Left colon (tissue), 2 donors: Measurements from ENCODE around the gene ZNRF4. TPM values are rescaled to one million over a fixed set of nuclear protein-coding genes. Genes with fewer than 3 reads are reported as not detected.
"Not testable (repeated sequence)": the region's sequence is repeated elsewhere in the genome, so short reads cannot be mapped to it uniquely, and the experiment has no call there.

ENCODE experiments used
- ATAC-seq: fragments of 200-7000 bp; cut with Tn5 transposase; one replicate; pipeline ENCODE4 v1.9.1; 2020; ENCODE audit warnings: mild to moderate bottlenecking, moderate library complexity
- DNase-seq, 2 donors: peaks; one replicate each; pipeline ENCODE4 v3.0.0-alpha.2; 2020
- intact Hi-C, 2 donors: fragments of 100-400 bp; cut with DNase I in 1 of 2; cut with micrococcal nuclease in 1 of 2; formaldehyde crosslinking; loops; one replicate each; pipeline versions ENCODE4 v1.11.2 to v1.14.0; 2022; cut with DNase I, micrococcal nuclease
- total RNA-seq, 2 donors: library from RNA; stranded (reverse); fragmentation: NEBNext Ultra II Directional; extraction: Animal tissue kit (Norgen Biotek cat#: 25700); gene quantifications; one replicate each; pipeline ENCODE4 v1.2.1, GENCODE V29; 2021
- donor health status: DM: no; HTN: no; CAD: no.
- donor health status: DM: yes; HTN: yes; CAD: no.

Gene ZNRF4
- total RNA-seq, 2 donors from 2014 or later: not detected

DNA sequence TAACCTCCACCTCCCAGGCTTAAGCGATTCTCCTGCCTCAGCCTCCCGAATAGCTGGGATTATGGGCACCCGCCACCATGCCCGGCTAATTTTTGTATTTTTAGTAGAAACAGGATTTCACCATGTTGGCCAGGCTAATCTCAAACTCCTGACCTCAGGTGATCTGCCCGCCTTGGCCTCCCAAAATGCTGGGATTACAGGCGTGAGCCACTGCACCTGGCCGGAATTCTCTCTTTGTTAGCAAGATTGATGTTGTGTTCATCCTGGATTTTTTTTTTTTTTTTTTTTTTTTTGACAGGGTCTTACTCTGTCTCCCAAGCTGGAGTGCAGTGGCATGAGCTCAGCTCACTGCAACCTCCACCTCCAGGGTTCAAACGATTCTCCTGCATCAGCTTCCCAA is 16.5 kb upstream of the ZNRF4 start:
- intact Hi-C loops, DNase-seq, ATAC-seq: not testable (repeated sequence)

DNA sequence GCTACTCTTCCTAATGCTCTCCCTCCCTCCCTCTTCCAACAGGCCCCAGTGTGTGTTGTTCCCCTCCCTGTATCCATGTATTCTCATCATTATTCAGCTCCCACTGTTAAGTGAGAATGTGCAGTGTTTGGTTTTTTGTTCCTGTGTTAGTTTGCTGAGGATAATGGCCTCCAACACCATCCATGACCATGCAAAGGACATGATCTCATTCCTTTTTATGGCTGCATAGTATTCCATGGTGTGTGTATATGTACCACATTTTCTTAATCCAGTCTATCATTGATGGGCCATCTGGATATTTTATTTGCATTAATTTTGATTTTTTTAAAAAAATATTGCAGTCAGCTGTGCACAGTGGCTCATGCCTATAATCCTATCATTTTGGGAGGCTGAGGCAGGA is 15.8 kb upstream of the ZNRF4 start:
- ATAC-seq (no peak), DNase-seq (no peak)
- intact Hi-C loops: no loop called here

DNA sequence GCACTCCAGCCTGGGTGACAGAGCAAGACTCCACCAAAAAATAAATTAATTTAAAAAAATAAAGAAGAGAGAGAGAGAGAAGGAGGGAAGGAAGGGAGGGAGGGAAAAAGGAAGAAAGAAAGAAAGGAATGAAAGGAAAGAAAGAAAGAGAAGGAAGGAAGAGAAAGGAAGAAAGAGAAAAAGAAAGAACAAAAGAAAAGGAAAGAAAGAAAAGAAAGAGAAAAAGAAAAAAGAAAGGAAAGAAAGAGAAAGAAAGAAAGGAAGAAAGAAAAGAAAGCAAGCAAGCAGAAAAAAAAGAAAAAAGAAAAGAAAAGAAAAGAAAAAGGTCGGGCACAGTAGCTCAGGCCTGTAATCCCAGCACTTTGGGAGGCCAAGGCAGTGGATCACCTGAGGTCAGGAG is 14.9 kb upstream of the ZNRF4 start:
- no peak for ATAC-seq
- no peak for DNase-seq
- intact Hi-C loops: no loop called here

DNA sequence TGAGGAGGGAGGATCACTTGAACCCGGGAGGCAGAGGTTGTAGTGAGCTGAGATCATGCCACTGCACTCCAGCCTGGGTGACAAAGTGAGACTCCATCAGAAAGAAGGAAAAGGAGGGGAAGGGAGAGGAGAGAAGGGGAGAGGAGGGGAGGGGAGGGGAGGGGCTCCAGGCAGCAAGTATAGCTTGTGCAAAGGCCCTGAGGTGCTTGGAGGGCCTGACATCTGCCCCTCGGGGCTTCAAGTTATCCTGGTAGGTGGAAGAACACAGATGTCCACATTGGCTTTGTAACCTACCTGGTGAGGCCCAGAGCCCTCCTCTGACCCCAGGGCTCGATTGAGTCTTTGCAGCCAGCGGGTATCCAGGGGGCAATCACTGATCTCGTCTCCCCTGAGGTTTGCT is 11.5 kb upstream of the ZNRF4 start:
- no peak for DNase-seq
- intact Hi-C loops: no loop called here
- ATAC-seq: no peak

DNA sequence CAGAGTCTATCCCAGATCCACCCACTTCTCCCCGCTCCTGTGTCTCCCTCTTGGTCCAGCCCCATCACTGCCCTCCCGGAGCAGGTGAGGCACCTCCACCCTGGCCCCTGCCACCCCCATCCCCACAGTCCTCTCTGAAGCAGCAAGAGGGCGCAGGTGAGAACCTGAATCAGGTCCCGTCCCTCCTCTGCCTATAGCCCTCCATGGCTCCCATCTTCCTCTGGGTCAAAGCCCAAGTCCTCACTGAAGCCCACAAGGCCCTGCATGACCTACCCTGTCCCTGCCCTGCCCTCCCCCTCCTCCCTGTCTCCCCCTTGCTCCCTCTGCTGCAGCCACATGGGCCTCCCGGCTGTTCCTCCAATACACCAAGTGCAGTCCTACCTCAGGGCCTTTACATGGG is 10.8 kb upstream of the ZNRF4 start:
- DNase-seq: no peak
- intact Hi-C loops: no loop called here
- no peak for ATAC-seq

DNA sequence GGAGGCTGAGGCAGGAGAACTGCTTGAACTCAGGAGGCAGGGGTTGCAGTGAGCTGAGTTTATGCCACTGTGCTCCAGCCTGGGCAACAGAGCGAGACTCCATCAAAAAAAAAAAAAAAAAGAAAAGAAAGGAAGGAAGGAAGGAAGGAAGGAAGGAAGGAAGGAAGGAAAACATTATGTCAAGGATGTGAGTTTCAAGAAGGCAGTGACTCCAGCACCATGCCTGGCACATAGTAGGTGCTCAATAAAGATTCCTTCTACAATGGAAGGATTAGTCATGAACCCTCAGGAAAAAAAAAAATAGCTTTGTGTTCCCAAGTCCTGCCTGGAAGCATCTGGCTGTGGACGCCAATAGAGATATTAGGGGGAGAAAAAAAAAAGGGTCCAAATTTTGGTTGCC is 10.1 kb upstream of the ZNRF4 start:
- intact Hi-C loops: no loop called here
- ATAC-seq: no peak

DNA sequence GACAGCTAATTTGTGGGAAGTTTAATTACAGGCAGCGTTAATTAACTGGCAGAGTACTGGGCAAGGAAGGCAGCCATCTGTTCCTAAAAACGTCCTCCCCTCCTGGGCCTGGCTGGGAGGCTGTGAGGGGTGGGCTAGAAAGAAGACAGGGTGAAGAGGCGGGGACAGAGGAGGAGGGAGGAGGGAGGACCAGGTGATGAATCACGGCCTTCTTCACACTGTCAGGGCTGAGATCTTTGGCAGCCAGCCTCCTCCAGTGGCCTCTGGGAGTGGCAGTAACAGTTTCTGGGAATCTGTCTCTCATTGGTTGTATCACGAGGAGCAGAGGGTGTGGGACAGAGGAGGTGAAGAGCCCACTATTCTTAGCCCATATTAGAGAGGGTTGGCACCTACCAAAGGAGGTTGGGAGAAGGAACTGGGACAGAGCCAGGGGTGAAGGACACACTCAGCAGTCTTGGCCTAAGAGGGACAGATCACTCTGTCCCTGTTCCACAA is 9.6 kb upstream of the ZNRF4 start:
- DNase-seq (no peak), ATAC-seq (no peak)

More for the DNA sequence above, 10.1 kb upstream of the ZNRF4 start:
- DNase-seq: no peak

DNA sequence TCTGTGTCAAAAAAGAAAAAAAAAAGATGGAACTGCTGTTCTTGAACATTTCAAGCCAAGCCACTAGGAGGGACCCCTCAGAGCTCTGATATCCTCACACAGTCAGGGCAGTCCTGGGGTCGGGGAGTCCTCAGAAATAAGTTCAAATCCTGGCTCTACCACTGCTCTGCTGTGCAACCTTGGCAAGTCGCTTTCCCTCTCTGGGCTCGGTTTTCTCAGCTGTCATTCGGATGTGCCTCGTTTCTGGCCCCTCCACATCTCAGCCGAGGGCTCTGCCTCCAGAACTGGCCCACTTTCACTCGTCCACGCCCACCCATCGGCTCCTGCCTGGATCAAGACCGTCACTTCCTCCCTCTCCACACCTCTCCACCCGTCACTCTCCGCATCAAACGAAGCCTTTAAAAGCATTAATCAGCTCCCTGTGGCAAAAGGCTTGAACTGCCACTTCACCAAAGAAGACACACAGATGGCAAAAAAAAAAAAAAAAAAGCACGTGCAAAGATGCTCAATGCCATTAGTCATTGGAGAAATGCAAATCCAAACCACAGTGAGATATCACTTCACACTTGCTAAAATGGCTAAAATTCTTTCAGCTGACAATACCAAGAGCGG is 7.4 kb upstream of the ZNRF4 start:
- intact Hi-C loops: no loop called here
- ATAC-seq (no peak), DNase-seq (no peak)

More for the DNA sequence above, 9.6 kb upstream of the ZNRF4 start:
- intact Hi-C loops: no loop called here

DNA sequence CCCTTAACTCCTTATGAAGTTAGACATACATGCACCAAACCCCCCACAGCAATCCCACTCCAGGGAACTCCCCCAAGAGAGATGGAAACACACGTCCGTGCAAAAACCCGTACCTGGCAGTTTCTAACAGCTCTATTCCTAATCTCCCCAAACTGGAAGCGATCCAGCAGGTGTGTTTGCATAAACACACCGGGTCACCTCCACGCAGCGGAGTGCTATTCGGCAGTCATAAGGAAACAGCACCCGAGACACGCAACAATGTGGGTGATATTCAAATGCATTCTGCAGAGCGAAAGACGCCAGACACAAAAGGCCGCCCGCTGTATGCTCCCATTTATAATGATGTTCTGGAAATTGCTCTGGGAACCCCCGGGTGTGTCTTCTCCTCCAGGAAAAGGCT is 6.8 kb upstream of the ZNRF4 start:
- ATAC-seq: peak; percentile 52
- intact Hi-C loops: no loop called here
- peak in 1 of 2 donors; percentile 9 for DNase-seq

DNA sequence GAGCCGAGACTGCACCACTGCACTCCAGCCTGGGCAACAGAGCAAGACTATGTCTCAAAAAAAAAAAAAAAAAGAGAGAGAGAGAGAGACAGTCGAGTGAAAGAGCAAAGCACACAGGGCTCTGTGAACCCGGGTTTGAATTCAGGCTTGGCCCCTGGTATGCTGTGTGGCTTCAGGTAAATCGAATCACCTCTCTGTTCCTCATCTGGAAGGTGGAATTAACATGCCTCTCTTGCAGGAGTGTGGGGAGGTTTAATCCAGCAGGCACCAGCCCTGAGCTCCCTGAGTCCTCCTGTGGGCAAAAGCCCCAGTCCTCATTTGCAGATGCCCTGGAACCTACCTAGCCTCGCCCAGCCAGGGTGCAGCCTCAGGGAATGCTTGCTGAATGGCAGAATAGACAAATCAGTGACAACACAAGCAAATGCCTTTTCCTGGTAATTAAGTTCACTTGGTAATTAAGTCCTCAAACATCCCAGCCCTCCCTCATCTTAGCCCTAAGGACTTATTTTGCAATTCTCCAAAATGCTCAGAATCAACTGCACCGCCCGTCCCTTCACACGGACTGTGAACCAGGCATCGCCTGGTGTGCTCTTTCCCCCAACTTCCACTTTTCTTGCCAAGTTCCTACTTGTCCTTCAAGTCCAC is 4.6 kb upstream of the ZNRF4 start:
- DNase-seq (no peak), ATAC-seq (no peak)
- intact Hi-C loops: no loop called here

DNA sequence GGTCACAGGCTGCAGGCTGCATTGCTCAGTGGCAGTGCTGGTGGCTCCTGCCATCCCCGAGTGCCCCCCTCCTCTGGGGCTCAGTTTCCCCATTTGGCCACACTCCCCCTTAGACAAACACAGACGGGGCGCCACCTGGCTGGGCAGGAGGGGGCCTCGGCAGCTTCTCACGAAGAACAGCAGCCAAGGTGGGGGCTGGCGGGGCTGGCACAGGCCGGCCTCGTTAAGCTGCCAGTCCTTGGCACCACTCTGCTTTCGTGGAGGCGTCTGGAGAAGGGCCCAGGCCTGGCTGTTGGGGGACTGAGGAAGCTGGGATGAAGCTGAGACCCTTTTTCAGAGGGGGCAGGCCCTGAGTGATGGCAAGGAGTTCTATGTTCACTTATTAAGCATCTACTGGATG is 3.7 kb upstream of the ZNRF4 start:
- DNase-seq (no peak), ATAC-seq (no peak)
- intact Hi-C loops: no loop called here

DNA sequence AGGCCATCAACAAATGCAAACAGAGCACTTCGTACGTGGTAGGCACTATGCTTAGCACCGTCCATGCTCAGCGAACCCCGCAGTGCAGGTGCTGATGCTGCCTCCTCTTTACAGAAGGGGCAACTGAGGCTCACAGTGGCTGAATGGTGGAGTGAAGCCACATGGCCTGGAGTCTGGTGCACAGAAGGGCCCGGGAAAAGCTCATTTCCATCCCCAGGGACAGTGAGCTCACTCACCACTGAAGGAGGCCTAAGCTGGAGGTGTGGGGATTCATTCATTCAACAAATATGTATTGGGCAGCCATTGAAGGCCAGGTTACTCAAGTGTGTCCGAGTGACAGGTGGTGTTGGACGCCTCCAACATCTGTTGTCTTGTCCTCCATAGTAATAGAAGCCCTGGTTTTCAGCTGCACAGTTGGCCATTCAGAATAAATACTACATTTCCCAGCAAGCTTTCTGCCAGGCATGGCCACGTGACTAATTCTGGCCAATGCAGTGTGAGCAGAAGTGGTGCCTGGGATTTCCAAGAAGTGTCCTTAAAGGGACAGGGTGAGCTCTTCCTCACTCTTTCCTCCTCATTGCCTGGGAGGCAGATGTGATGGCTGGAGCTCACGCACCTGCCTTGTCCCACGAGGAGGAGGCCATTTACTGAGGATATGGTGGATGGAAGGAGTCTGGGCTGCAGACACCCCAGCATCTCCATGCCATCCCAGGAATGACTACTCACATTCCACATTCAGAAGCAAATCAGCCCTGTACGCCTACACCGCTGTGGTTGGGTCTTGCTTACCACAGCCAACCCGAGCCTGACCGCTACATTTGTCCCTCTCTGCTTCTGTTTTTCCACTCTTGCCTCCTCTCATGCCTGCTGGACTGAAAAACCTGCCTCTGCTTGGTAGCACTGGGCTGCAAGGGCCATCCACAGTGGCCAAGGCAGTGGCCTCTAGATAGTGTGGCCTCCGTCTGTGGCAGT is 2.3 kb upstream of the ZNRF4 start:
- ATAC-seq (no peak), DNase-seq (no peak)
- intact Hi-C loops: no loop called here

DNA sequence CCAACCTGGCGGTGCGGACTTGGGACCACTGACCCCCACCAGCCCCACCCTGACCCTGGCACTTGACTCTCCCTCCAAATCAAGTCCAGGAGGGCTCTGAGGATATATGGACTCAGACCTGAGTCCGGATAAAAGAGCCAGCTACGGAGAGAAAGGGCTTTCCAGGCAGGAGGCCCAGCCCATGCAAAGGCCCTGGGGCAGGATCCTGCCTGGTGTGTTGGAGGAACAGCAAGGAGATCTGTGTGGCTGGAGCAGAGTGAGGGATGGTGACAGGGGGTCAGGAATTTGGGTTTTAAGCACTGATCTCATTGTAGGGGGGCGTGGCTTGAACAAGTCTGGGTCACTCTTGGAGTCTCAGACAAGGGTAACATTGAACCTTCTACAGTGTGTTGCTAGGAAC is 474 bp upstream of the ZNRF4 start:
- intact Hi-C loops: no loop called here
- no peak for ATAC-seq
- no peak for DNase-seq

DNA sequence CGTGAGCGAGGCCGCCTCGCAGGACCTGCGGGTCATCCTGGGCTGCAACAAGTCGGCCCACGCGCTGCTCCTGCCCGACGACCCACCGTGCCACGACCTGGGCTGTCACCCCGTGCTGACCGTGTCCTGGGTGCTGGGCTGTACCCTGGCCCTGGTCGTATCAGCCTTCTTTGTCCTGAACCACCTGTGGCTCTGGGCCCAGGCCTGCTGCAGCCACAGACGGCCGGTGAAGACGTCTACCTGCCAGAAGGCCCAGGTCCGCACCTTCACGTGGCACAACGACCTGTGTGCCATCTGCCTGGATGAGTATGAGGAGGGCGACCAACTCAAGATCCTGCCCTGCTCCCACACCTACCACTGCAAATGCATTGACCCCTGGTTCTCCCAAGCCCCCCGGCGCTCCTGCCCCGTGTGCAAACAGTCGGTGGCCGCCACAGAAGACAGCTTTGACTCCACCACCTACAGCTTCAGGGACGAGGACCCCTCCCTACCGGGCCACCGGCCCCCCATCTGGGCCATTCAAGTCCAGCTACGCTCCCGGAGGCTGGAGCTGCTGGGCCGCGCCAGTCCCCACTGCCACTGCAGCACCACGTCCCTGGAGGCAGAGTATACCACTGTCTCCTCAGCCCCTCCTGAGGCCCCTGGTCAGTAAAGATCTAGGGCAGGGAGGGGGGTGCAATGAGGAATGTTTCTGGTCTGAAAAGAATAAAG is 1.1 kb downstream of the ZNRF4 start:
- DNase-seq (no peak), ATAC-seq (no peak)
- intact Hi-C loops: no loop called here

DNA sequence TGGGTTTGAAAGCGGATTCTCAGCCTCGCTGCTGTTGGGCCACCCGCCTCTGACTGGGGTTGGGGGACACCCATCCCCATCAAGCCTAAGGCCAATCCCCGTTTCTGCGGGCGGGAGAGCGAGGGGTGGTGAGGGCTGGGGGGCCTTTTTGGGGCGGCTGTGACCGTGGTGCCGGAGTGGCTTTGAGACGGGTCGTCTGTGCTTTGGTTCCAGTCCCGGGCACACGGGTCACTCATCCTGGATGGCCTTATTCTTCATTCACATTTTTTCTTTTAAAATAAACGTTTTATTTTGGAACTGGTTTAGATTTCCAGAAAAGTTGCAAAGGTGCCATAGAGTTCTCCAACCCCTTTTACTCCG is 1.6 kb downstream of the ZNRF4 start:
- ATAC-seq: no peak
- intact Hi-C loops: no loop called here
- DNase-seq: no peak

DNA sequence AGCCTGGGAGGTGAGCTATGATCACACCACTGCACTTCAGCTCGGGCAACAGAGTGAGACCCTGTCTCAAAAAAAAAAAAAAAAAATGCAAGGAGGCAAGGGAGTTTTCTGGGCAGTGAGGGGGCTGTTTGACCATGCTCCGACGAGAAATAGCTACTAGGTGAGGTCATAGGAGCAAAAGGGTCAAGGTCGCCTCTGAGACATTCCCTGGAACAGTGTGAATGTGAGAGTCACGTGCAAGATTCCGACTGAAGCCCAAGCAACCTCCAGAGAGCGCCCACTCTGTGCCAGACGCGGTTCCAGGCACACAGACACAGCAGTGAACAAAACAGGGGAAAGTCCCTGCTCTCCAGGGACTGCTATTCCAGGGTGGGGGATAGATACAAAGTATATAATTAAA is 2.5 kb downstream of the ZNRF4 start:
- intact Hi-C loops: no loop called here
- DNase-seq: no peak
- no peak for ATAC-seq

DNA sequence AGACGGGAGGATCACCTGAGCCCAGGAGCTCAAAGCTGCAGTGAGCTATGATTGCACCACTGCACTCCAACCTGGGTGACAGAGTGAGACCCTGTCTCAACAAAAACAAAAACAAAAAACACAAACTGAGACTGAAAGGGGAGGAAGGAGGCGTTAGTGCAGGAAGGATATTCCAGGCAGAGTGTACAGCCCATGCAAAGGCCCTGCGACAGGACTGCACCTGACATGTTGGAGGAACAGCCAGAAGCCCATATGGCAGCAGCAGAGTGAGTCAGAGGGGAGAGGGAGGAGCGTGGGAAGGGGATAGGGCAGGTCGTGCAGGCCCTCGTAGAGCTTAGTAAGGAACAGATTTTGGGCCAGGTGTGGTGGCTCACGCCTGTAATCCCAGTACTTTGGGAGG is 3.2 kb downstream of the ZNRF4 start:
- DNase-seq: no peak

DNA sequence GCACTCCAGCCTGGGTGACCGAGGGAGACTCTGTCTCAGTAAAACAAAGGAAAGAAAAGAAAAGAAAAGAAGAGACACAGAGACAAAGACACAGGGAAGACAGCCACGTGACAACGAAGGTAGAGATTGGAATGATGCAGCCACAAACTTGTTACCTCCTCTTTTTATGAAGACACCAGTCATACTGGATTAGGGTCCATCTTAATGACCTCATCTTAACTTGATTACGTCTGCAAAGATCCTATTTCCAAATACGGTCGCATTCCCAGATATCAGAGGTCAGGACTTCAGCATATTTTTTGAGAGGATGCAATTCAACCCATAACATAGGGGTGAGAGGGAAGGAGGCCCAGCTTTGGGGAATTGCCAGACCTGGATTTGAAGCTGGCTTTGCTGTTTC is 4.1 kb downstream of the ZNRF4 start:
- no peak for ATAC-seq
- intact Hi-C loops: no loop called here
- DNase-seq: no peak

More for the DNA sequence above, 3.2 kb downstream of the ZNRF4 start:
- no peak for ATAC-seq
- intact Hi-C loops: no loop called here

DNA sequence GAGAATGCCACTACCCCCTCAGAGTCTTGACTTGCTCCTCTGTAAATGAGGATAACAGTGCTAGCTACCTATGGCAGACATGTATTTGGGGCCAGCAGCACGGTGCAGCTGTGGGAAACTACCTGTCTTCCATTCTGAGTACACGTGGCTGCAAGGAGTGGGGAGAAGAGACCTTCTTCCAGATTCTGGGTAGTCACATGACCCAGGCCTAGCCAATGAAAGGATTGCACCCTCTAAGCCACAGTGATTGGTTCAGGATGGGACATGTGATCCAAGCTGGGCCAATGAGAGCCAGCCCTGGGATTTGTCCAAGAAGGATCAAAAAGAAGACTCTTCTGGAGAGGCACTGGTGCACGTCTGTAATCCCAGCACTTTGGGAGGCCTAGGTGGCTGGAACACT is 5.5 kb downstream of the ZNRF4 start:
- intact Hi-C loops: no loop called here
- ATAC-seq: no peak
- DNase-seq: no peak
